ENCODE data around the gene PCBP3.

Gene PCBP3

GRCh38 chr21:45900034-45900868 is 256.7 kb downstream of the PCBP3 start:
- no peak for DNase-seq

- no peak for DNase-seq
Observed at GRCh38 chr21:45901061-45901690, 257.7 kb downstream of the PCBP3 start.

DNA sequence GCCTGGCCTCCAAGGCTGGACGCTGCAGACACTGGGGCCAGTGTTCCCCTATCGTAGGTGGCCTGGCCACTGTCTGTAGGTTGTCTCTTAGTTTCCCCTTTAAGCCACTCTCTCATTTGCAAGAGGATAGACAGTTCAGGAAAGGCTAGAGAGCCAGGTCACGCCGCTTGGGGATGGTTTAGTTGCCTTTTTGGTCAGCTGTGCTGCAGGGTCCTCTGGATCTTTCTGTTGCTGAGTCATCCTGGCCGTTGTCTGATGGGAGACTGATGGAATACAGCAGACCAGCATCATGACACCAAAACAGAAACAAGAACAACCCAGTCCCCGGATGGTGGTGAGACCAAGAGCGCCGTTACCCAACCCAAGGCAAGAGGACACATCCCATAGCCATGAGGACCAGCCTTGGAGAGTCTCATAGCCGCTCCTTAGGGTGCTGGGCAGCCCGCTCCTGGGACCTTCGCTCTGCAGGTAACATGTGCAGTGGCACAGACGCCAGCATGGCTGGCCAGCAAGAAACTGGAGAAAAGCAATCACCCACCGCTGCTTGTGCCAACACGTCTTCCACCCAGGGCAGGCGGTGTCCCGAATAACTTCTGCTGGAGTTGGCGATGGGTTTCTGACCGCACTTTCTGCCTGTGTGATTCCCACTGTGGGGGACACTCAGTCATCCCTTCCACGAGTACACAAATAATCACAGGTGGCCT is 258.9 kb downstream of the PCBP3 start:
- DNase-seq, result no peak

DNA sequence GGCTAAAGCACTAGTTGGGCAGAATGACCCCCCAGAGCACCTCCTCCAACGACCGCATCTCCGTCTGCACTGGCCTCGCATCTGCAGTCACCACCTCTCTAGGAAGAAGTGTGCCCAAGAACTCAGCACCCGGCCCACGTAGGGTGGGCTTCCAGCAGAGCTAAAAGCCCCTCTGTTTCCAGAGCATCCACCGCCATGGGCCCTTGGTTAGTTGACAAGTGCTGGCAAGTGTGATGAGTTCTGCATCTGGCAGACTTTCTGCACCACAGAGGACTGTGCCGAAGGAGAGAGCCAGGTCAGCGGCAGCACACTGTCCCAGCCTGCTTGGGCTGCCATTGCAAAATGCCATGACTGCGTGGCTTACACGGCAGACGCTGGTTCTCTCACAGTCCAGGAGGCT is 261.7 kb downstream of the PCBP3 start:
- DNase-seq, result no peak

GRCh38 chr21:45906196-45906805 is 262.8 kb downstream of the PCBP3 start:
- DNase-seq, result no peak

DNA sequence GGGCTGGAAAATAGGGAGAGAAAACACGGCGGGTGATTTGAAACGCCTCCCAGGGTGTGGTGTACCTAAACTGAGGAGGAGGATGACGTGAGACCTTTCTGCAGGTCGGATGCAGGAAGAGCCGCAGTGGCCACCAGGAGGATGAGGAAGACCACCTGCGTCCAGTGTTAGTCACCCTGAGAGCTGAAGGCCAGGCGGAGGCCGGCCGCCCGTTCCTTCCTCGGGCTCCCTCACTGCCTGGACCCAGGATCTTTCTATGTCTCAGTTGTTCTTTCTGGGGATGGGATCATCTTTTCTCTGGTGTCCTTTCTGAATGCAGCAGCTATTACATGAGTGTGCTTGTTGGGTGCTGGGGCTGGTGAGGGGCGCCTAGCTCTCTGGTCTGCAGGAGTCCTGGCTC is 263.3 kb downstream of the PCBP3 start:
- no peak for DNase-seq

GRCh38 chr21:45908536-45909237 is 265.2 kb downstream of the PCBP3 start:
- no peak for DNase-seq

- DNase-seq, result no peak
Observed at GRCh38 chr21:45909238-45909988, 265.9 kb downstream of the PCBP3 start.

DNA sequence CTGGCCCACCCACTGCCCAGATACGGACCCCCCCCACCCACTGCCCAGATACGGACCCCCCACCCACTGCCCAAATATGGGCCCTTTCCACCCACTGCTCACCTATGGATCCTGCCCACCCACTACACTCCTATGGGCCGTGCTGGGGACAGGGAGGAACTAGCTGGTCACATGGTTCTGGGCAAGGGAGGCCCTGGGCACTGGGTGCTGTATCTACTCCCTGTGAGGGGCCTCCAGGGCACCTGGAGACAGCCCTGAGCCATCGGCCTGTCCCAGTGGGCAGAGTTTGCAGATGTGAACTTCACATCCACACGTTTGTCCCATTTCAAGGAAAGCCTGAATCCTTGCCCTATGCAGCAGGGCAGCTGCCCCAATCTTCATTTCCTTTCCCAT is 266.6 kb downstream of the PCBP3 start:
- no peak for DNase-seq

DNA sequence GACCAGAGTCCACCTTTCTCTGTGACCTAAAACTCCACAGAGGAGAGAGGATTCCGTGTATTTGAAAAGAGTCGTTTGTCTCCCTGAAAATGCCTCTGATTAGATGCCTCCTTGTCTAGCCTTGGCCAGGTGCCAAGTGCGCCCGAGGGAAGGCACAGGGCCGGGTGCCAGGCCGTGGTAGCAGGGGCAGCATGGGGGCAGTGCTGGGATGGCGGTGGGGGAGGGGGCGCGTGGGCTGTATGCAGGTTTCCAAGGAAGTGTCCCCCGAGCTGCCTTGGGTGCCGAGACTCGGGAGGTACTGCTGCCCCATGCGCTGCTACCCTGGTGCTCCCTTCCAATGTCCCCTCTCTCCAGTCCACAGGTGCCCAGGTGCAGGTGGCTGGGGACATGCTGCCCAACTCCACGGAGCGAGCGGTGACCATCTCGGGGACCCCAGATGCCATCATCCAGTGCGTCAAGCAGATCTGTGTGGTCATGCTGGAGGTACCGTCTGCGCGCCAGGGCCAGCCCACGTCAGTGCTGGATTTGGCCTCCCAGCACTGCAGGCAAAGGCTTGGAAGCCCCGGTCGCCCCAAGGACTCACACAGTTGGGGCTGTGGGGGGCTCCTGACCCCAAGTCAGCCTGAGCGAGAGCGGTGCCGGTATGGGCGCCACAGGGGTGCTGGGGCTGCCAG is 267.2 kb downstream of the PCBP3 start:
- DNase-seq, result peak; percentile 16

GRCh38 chr21:45911806-45912325 is 268.3 kb downstream of the PCBP3 start:
- DNase-seq, result no peak

GRCh38 chr21:45912611-45913417 is 269.3 kb downstream of the PCBP3 start:
- DNase-seq, result no peak

DNA sequence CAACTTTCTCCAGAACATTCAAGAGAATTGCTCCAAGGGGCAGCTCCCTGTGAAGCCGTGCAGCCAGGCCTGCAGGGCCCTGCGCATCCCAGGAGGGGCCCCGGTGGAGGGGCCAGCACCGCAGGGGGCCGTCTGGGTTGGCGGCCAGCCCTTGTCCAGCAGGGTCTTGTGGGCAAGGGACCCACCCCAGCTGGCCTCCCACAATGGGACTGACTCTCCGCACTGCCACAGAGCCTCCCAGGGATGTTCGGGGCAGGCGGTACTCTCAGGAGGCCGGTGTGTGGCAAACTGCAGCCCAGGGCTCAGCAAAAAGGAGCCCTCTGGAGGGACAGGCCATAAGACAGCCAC is 269.9 kb downstream of the PCBP3 start:
- DNase-seq, result no peak

DNA sequence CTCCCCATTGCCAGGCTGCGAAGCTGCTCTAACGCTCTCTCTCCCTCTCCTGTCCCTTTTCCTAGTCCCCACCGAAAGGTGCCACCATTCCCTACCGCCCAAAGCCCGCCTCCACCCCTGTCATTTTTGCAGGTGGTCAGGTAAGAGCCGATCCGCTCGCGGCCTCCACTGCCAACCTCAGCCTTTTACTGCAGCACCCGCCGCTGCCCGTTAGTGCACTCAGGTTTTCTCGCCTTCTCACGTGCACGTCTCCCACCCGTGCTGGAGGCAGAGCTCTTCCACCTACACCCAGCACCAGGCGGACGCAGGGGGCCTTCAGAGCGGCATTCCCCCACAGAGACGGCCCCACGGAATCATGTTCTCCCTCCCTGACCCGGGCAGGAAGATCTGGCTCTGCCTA is 270.4 kb downstream of the PCBP3 start:
- DNase-seq, result no peak

GRCh38 chr21:45914321-45914845 is 270.9 kb downstream of the PCBP3 start:
- no peak for DNase-seq

DNA sequence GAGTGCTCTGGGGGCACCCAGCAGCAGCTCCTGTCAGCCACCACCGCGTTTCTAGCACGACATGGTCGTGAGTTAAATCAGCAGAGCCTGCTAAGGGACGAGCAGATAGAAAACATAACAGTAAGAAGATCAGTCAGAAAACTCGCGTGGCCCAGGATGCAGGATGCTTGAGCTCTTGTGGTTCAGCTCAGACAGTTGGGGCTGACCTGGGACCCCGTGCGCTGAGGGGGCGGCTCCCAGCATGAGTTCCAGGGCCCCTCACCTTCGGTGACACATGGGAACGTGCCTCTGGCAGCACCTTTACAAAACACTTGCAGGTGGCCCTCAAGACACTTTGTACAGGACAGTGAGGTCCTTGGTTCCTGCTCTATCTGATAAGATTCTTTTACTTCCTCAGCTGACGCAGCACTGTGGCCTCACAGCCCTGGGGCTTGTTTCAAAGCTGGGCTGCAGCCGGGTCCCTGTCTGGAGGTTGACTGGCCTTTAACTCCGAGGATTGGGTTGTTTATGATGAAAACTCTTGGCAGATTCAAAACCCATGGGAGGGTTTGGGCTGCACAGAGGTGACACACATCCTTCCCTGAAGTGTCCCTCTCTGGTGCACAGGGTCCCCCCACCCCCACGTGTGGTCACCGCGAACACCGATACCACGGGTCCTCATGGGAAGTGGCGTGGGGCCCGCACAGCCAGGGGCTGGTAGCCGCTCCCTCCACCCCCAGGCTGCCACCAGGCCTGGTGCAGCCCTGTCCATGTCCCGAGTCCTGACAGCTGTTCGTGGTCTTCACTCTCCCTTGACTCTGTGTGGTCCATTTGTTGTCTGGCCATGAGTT is 272.7 kb downstream of the PCBP3 start:
- DNase-seq, result no peak

- no peak for DNase-seq
Observed at GRCh38 chr21:45917241-45917640, 273.7 kb downstream of the PCBP3 start.

- DNase-seq, result no peak
Observed at GRCh38 chr21:45918011-45918410, 274.5 kb downstream of the PCBP3 start.

GRCh38 chr21:45918835-45919447 is 275.4 kb downstream of the PCBP3 start:
- DNase-seq, result no peak
